Stimulated activated naive CD8-positive, alpha-beta T cell treated with anti-CD3 and anti-CD28 coated beads, Interleukin-15, Interleukin-2, amounts not matched to agents 100 ng/mL and 50 ng/mL, for 24 hours (primary cell): Measurements from ENCODE around the gene SMG5.
A peak's percentile ranks its signal among the peaks of the same experiment; 100 is the strongest.

Source experiments
- H3K27ac Mint-ChIP-seq: one replicate; pipeline ENCODE4 v1.8.0; 2021; ENCODE audit warnings: mild to moderate bottlenecking, mixed read lengths
- H3K27me3 Mint-ChIP-seq: one replicate; pipeline ENCODE4 v1.8.0; 2021; ENCODE audit warnings: mixed read lengths
- H3K36me3 Mint-ChIP-seq: one replicate; pipeline ENCODE4 v1.8.0; 2021; ENCODE audit warnings: low read depth, mixed read lengths
- H3K4me1 Mint-ChIP-seq: one replicate; pipeline ENCODE4 v1.8.0; 2021; ENCODE audit warnings: low read depth, mixed read lengths
- H3K4me3 Mint-ChIP-seq: one replicate; pipeline ENCODE4 v1.8.0; 2021; ENCODE audit warnings: mild to moderate bottlenecking, mixed read lengths
- H3K9me3 Mint-ChIP-seq: one replicate; pipeline ENCODE4 v1.8.0; 2021; ENCODE audit warnings: mixed read lengths

SMG5 gene

DNA sequence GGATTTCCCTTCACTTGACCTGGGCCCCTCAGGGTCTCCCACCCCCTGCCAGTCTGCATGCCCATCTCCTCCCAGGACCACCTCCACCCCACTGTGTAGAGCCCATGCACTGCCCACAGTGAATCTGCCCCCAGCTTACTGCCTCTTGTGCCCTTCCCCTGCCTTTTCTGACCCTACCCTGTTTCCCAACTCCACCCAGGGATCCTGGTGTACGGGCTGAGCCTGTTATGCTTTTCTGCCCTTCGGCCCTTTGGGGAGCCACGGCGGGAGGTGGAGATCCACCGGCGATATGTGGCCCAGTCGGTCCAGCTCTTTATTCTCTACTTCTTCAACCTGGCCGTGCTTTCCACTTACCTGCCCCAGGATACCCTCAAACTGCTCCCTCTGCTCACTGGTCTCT is 3.4 kb upstream of the SMG5 start:
- H3K4me3 Mint-ChIP-seq: no peak overlapping the region
- H3K36me3 Mint-ChIP-seq: peaks cover 30% of the 10 kb centered on the region
- H3K9me3 Mint-ChIP-seq: no peaks in the 10 kb centered on the region
- no peak overlapping the region for H3K27ac Mint-ChIP-seq
- H3K4me1 Mint-ChIP-seq: peaks cover 27% of the 10 kb centered on the region
- H3K27me3 Mint-ChIP-seq: no peaks in the 10 kb centered on the region

DNA sequence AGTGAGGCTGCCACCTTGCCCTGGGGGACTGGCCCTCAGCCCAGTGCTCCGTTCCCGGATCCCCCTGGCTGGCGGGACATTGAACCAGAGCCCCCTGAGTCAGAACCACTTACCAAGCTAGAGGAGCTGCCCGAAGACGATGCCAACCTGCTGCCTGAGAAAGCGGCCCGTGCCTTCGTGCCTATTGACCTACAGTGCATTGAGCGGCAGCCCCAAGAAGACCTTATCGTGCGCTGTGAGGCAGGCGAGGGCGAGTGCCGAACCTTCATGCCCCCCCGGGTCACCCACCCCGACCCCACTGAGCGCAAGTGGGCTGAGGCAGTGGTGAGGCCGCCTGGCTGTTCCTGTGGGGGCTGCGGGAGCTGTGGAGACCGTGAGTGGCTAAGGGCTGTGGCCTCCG is 2.8 kb upstream of the SMG5 start:
- Mint-ChIP-seq H3K4me1 (peaks cover 34% of the 10 kb centered on the region), H3K36me3 (peaks cover 35% of the 10 kb centered on the region), H3K27ac (no peak overlapping the region), H3K4me3 (no peak overlapping the region), H3K9me3 (no peaks in the 10 kb centered on the region), H3K27me3 (no peaks in the 10 kb centered on the region)

DNA sequence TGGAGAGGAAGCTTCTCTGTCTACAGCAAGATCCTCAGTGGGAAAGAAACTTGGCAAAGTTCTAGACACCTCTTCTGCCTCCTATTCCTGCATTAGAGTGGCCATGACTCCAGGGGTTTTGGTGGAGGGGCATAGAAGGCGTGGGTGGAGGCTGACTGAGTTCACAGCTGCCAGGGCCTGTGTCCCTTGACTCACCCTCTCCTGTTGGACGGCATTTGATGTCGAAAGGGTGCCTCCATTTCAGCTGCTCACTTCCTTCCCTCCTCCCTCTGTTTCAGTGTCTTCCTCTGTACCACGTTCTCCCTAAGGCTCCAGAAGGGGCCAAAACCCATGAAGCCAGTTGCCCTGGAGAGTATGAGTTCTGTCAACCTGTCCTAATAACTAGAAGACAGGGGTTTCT is 2.1 kb upstream of the SMG5 start:
- Mint-ChIP-seq H3K27me3 (no peaks in the 10 kb centered on the region), H3K4me1 (peaks cover 40% of the 10 kb centered on the region), H3K27ac (no peak overlapping the region), H3K9me3 (no peaks in the 10 kb centered on the region), H3K36me3 (peaks cover 35% of the 10 kb centered on the region), H3K4me3 (no peak overlapping the region)

DNA sequence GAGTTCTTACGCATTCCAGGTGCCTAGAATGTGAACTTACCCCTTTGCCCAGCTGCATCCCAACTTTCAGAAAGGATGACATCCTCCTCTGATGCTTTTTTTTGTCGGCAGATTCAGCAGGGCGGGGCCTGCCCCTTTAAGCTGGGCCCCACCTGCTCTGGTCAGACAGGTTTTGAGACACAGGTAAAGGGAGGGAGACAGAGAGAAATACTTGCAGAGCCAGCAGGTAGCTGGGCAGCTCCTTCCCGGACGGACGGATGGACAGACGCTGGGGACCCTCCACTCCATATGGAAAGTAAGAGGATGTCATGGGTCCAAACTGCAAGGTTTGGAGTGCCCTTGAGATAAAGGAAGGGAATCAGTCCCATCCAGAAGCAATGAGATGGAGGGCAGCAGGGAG is 1.5 kb upstream of the SMG5 start, which contains the start of gene TMEM79:
TMEM79 (plus strand) TSS at position 214 of the 400 bp plus-strand sequence. CDS start 902 bp downstream, outside the sequence.
- peaks cover 46% of the 10 kb centered on the region for H3K4me1 Mint-ChIP-seq
- no peaks in the 10 kb centered on the region for H3K27me3 Mint-ChIP-seq
- peak within 1 kb of the TSS; percentile 96 for H3K4me3 Mint-ChIP-seq
- H3K36me3 Mint-ChIP-seq: peaks cover 37% of the 10 kb centered on the region
- H3K9me3 Mint-ChIP-seq: no peaks in the 10 kb centered on the region
- H3K27ac Mint-ChIP-seq: peak within 1 kb of the TSS; percentile 98

DNA sequence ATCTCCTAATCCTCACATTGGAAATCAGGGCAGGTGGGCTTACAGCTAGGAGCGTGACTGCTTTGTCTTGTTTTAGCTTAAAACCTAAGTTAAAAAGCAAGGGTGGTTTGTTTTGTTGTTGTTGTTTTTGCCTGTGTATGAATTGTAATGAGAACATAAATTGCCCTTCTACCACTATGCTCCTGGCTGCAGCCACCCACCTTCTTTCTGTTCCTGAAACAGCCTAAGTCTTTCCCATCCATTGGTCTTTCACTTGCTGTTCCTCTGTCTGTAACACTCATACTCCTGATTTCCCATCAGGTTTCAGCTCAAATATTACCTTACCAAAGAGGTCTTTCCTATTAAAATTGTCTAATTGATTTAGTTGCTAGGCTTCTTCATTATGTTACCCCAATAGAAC is 896 bp upstream of the SMG5 start:
- H3K9me3 Mint-ChIP-seq: no peaks in the 10 kb centered on the region
- H3K4me1 Mint-ChIP-seq: peaks cover 46% of the 10 kb centered on the region
- peak overlapping the region; percentile 98 for H3K27ac Mint-ChIP-seq

DNA sequence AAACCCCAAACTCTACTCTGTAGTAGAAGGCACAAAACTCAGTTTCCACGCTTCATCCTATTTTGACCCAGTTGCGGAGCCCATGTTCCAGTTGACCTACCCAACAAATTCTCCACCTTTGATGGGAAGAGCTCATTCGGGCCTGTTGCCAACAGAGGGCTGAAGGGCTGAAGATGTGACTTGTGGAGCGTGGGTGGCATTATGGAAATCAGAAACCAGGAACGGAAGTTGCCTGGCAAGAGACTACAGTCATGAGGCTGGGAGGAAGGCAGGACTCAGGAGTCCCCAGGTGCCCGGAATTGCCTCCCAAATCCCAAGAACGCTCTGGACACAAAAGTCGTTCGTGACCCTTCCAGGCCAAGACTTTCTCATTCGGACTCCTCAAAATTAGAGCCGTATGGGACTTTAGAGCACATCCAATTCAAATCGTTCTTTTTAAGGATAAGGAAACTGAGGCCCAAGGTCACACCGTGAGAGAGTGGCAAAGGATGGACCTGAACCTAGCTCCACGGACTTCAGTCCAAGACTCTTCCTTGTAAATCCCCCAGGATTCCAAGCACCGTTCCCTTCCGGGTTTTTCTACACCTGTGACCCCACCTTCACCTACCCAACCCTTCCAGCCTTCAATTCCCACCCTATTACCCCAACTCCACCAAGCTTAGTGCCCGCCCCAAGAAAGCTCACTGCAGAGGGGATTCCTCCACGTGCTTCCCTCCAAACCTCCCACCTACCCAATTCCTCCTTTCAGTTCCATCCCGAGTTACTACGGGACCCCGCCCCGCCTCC is 739 bp downstream of the SMG5 start:
- Mint-ChIP-seq H3K36me3 (peaks cover 52% of the 10 kb centered on the region), H3K4me3 (peak overlapping the region; percentile 96), H3K4me1 (peaks cover 46% of the 10 kb centered on the region), H3K27ac (peak overlapping the region; percentile 98), H3K27me3 (no peaks in the 10 kb centered on the region), H3K9me3 (no peaks in the 10 kb centered on the region)

More for the DNA sequence above, 896 bp upstream of the SMG5 start:
- peak overlapping the region; percentile 96 for H3K4me3 Mint-ChIP-seq
- no peaks in the 10 kb centered on the region for H3K27me3 Mint-ChIP-seq
- H3K36me3 Mint-ChIP-seq: peaks cover 36% of the 10 kb centered on the region

DNA sequence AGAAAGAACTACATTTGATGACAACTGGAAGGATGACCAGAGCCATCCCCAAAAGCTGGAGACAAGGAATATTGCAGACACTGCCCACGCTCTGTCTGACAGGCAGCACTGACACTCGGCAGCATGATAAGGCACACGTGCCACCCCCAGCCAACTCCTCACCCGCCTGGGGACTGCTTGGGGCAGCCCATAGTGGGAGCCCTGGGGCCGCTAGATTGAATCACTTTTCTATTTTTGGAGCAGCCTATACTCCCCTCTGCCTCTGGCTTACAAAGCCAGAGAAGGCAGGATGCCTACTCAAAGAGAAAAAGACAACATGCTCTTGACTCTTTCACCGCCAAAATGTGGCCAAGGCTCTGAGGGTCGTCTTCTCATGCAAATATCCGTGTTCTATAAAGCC is 1.3 kb downstream of the SMG5 start:
- peak overlapping the region; percentile 96 for H3K4me3 Mint-ChIP-seq
- H3K36me3 Mint-ChIP-seq: peaks cover 55% of the 10 kb centered on the region
- peaks cover 46% of the 10 kb centered on the region for H3K4me1 Mint-ChIP-seq
- no peaks in the 10 kb centered on the region for H3K27me3 Mint-ChIP-seq
- H3K27ac Mint-ChIP-seq: peak overlapping the region; percentile 98
- no peaks in the 10 kb centered on the region for H3K9me3 Mint-ChIP-seq

DNA sequence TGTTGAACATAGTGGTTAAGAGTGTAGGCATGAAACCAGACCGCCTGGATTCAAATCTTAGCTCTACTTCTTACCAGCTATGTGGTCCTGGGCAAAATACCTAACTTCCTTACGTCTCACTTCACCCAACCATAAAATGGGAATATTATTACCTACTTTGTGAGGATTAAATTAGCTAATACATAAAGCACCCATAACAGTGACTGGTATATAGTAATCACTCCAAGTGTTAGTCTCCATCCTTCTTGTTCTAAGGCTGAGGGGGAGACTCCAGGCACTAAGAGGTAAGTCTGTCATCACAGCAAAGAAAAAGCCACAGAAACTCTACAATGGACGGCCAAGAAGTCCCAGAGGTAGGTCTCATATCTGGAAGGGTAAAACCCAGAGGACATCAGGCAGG is 2.8 kb downstream of the SMG5 start:
- Mint-ChIP-seq H3K4me1 (peaks cover 46% of the 10 kb centered on the region), H3K27ac (peak overlapping the region; percentile 52), H3K4me3 (peak overlapping the region; percentile 96)

DNA sequence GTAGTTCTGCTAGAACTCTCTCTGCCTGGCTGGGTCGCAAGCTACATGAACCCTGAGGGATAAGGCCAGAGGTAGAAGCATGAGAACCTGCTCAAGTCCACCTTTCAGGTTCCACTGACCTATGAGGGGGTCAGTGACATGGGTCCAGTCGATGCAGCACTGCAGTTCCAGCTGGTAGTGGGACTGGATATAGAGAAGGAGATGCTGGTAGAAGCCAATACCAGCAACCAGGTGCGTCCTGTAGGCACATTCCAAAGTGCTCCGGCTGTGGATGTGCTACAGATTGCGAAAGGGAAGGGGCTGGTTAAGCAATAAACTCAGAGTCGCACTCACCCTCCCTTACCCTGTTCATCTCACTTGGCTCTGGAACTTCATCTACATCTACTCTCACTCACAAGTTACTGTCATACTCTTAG is 5.7 kb downstream of the SMG5 start:
- H3K27me3 Mint-ChIP-seq: no peaks in the 10 kb centered on the region
- H3K27ac Mint-ChIP-seq: no peak overlapping the region
- peaks cover 26% of the 10 kb centered on the region for H3K4me1 Mint-ChIP-seq
- H3K36me3 Mint-ChIP-seq: peaks cover 88% of the 10 kb centered on the region
- H3K9me3 Mint-ChIP-seq: no peaks in the 10 kb centered on the region
- no peak overlapping the region for H3K4me3 Mint-ChIP-seq

More for the DNA sequence above, 2.8 kb downstream of the SMG5 start:
- Mint-ChIP-seq H3K9me3 (no peaks in the 10 kb centered on the region), H3K27me3 (no peaks in the 10 kb centered on the region), H3K36me3 (peaks cover 65% of the 10 kb centered on the region)

DNA sequence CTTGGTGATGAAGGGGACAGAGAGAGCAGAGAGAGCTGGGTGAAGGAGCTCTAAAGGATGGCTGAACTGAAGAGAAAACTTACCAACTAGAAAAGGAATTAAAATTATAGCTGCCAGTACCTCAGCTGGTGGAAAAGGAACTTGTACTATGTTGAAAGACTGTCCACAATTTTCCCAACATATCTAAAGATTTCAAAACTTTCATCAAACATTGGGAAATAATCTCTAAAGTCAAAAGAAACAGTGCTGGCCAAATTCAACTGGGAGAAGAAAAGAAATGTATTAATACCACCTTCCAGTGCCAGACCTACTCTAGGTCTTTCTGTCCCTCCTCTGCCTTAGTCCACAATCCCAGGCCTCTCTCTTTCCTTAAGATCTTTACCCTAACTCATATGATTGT is 6.1 kb downstream of the SMG5 start:
- H3K9me3 Mint-ChIP-seq: no peaks in the 10 kb centered on the region
- H3K36me3 Mint-ChIP-seq: peaks cover 89% of the 10 kb centered on the region
- H3K27ac Mint-ChIP-seq: no peak overlapping the region
- no peaks in the 10 kb centered on the region for H3K27me3 Mint-ChIP-seq
- peaks cover 24% of the 10 kb centered on the region for H3K4me1 Mint-ChIP-seq
- no peak overlapping the region for H3K4me3 Mint-ChIP-seq

DNA sequence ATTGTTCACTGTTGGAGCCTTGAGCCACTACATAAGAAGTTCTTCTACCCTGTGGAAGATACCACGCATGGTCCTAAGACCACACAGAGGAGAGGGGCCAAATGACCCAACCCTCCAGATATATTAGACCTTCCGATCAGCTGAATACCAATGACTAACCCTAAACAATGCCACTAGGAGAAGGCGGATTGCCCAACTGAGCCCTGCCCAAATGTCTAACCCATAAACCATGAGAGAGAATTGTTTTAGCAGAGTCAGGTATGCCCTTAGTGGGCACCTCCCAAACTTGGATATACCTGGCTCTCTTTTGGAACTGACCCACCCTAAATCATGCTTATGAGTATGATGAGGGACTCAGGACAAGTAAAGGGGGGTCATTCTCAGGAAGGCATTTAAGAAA is 12.3 kb downstream of the SMG5 start:
- Mint-ChIP-seq H3K4me1 (no peaks in the 10 kb centered on the region), H3K36me3 (peaks cover 85% of the 10 kb centered on the region), H3K9me3 (no peaks in the 10 kb centered on the region), H3K4me3 (no peak overlapping the region), H3K27ac (no peak overlapping the region), H3K27me3 (no peaks in the 10 kb centered on the region)

DNA sequence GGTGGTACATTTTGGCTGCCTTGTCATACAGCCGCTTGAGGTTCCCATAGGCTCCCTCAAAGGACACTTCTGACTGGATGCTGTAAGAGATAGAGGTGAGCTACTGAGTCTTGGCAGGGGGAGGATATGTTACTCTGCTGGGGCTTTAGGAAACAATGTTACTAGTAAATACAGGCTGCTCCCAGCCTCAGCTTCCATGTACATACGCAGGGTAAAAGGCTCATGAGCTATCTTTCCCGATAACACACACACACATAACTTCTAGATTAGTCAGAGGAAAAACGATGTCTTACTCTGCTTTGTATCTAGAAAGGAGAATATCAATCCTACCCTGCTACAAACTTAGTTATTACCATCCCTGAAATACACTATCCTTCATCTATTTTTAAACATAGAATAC is 14.3 kb downstream of the SMG5 start:
- H3K27ac Mint-ChIP-seq: no peak overlapping the region
- peaks cover 8% of the 10 kb centered on the region for H3K4me1 Mint-ChIP-seq
- no peaks in the 10 kb centered on the region for H3K9me3 Mint-ChIP-seq
- H3K4me3 Mint-ChIP-seq: no peak overlapping the region
- H3K36me3 Mint-ChIP-seq: peaks cover 82% of the 10 kb centered on the region
- H3K27me3 Mint-ChIP-seq: no peaks in the 10 kb centered on the region

DNA sequence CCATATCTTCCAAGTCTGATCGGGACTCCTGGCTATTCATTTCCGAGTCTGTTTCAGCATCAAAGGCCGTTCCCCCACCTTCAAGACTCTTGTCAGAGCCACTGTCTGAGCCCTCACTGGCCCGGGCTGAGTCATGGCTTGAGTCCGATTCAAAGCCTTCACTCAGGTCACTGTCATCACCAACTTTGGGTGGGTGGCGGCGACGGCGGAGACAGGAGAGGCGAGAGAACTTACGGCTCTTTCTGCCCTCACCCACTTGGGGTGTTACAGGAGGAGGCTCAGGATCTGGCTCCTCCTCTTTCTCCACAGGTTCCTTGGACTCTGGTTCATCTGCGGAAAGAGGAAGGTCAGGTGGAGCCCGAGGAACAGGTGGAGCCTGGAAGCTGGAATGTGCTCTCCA is 16.6 kb downstream of the SMG5 start:
- Mint-ChIP-seq H3K36me3 (peaks cover 76% of the 10 kb centered on the region), H3K9me3 (no peaks in the 10 kb centered on the region), H3K4me1 (peaks cover 17% of the 10 kb centered on the region), H3K27me3 (no peaks in the 10 kb centered on the region), H3K27ac (no peak overlapping the region), H3K4me3 (no peak overlapping the region)

DNA sequence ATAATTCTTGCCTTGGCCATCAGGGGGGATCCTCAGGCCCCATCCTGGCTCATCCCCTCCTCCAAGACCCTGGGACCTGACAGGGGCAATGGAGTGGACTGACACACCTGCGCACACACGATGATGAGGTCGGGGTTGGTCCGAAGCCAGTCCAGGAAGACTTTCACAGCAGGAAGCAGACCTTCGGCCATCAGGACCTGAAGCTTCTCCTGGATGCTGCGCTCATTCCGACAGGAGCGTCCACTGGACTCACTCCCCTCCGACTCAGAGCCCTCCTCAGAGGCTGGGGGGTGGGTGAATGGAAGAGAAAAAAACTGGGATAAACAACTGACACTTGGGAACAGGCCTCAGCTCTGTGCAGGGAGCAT is 19.4 kb downstream of the SMG5 start:
- Mint-ChIP-seq H3K36me3 (peaks cover 81% of the 10 kb centered on the region), H3K4me1 (peaks cover 17% of the 10 kb centered on the region), H3K9me3 (no peaks in the 10 kb centered on the region), H3K27ac (peak overlapping the region; percentile 40), H3K27me3 (no peaks in the 10 kb centered on the region), H3K4me3 (no peak overlapping the region)

DNA sequence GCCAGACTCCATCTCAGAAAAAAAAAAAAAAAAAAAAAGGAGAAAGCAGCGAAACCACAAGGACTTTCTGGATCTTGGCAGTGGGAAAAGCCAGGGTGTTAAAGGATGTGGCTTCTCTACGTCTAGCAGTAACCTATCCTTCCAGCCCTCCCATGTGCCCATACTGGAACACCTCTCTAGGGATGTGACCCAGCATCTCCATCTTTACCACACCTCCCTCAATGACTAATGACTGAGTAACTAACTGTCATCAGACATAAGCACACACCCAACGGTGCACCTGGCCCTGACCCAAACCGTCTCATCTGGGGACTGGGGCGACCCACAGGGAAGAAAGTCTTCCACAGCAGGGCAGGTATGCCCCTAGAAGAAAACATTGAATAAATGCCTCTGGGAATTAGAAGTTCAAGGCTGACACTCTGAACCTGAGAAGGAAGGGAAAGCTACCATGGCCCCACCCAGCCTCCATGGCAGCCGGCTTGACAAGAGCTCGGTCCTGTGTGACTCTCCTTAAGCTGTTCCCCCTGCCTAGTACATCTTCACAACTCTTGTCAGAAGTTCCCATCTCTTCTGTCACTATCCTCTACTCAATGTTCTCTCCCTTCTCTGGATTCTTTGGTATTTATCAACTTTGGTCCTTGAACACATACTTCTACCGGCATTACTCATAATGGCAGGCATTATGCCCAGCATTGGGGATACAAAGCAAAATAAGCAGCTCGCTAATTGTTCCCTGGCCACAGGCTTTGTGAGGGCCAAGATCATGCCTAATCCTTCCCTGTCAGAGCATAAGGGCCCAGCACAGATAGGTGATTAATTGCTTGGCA is 20.0 kb downstream of the SMG5 start:
- Mint-ChIP-seq H3K4me1 (peaks cover 17% of the 10 kb centered on the region), H3K27ac (peak overlapping the region; percentile 40), H3K9me3 (no peaks in the 10 kb centered on the region), H3K27me3 (no peaks in the 10 kb centered on the region), H3K4me3 (no peak overlapping the region), H3K36me3 (peaks cover 81% of the 10 kb centered on the region)
